Kidney (tissue), 14 donors: ENCODE measurements around the gene SPRY4. TPM values are rescaled to one million over a fixed set of nuclear protein-coding genes. Genes with fewer than 3 reads are reported as not detected.

Experiments
- DNase-seq, 5 donors: peaks; one replicate each; pipeline ENCODE4 v3.0.0-alpha.2; 2013 to 2020
- FAIRE-seq: peaks from 2 replicates; lab custom pipeline; 2012; peaks lifted over from hg19 to GRCh38; lab: Jason Lieb, UNC
- H3K27ac ChIP-seq, 2 donors: one replicate each; pipeline ENCODE4 v1.7.0; 2013; ENCODE audit warnings: low read depth in 2 of 2, low read length in 2 of 2, inconsistent platforms in 1 of 2
- H3K27me3 ChIP-seq: one replicate; pipeline ENCODE4 v1.7.1; 2013; ENCODE audit warnings: low read length, inconsistent platforms; ENCODE audit not compliant: control insufficient read depth, insufficient read depth
- H3K36me3 ChIP-seq, 3 donors: one replicate each; pipeline versions ENCODE4 v1.7.0 to v1.7.1; 2013; ENCODE audit warnings: low read length in 3 of 3, control low read depth in 1 of 3, inconsistent platforms in 1 of 3; ENCODE audit not compliant: insufficient read depth in 3 of 3, control insufficient read depth in 2 of 3
- H3K4me1 ChIP-seq, 3 donors: one replicate each; pipeline versions ENCODE4 v1.7.0 to v1.7.1; 2013; ENCODE audit warnings: low read length in 3 of 3, inconsistent platforms in 1 of 3, low read depth in 1 of 3; ENCODE audit not compliant: control insufficient read depth in 2 of 3, insufficient read depth in 2 of 3
- H3K4me3 ChIP-seq, 3 donors: one replicate each; pipeline versions ENCODE4 v1.7.0 to v1.8.1; 2013; ENCODE audit warnings: low read length in 3 of 3, control low read depth in 1 of 3, inconsistent platforms in 1 of 3
- H3K9ac ChIP-seq, 3 donors: one replicate each; pipeline versions ENCODE4 v1.7.0 to v1.7.1; 2013; ENCODE audit warnings: low read length in 3 of 3, control low read depth in 1 of 3, inconsistent platforms in 1 of 3
- H3K9me3 ChIP-seq, 3 donors: one replicate each; pipeline versions ENCODE4 v1.7.0 to v1.7.1; 2013; ENCODE audit warnings: low read length in 3 of 3, control low read depth in 1 of 3, inconsistent platforms in 1 of 3; ENCODE audit not compliant: control insufficient read depth in 2 of 3, insufficient read depth in 1 of 3
- intact Hi-C: fragments of 100-400 bp; cut with DNase I; formaldehyde crosslinking; loops from one replicate; pipeline ENCODE4 v1.11.1; 2022
- polyA plus RNA-seq: library from polyadenylated mRNA; stranded (reverse); fragments of 350-450 nt; fragmentation: Illumina TruSeq; extraction: RNeasy Lipid Tissue Mini Kit (QIAGEN cat#74804); gene quantifications from one replicate; pipeline ENCODE4 v1.2.3, GENCODE V29; 2014; ENCODE audit warnings: low read depth, low replicate concordance; ENCODE audit not compliant: insufficient read depth
- total RNA-seq: library from RNA; stranded (reverse); fragmentation: NEBNext Ultra II Directional; extraction: Animal tissue kit (Norgen Biotek cat#: 25700); gene quantifications from one replicate; pipeline ENCODE4 v1.2.1, GENCODE V29; 2021
- TF ChIP-seq, protein P1 (sequence below): IDR thresholded peaks from 3 replicates; pipeline ENCODE4 v1.5.1; 2012; ENCODE audit warnings: mild to moderate bottlenecking, moderate library complexity, borderline replicate concordance; ENCODE audit not compliant: insufficient read depth; ENCODE audit errors: extremely low read depth
- donor health status: control.
- donor health status: control.
- donor health status: control.
- donor health status: control.
- donor health status: control.
- donor health status: DM: yes; HTN: yes; CAD: no.
- donor health status: Normal renal cell carcinoma (clear cell type).

The SPRY4 gene
- total and polyA plus RNA-seq, 2 donors from 2014 or later: 6.0 to 16.6 TPM

DNA sequence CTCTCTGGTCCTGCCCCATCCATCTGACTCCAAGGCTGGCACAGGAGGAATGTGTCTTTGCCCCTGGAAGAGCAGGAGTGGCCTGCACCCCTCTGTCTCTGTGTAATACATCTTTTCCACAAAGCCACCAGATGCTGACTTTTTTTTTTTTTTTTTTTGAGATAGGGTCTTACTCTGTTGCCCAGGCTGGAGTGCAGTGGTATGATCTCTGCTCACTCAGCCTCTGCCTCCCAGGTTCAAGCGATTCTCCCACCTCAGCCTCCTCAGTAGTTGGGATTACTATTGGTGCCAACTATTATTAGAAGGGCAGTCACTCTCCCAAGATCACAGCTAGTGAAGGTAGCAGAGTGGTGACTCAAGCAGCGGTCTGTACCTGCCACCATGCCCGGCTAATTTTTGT, 19.6 kb downstream of the SPRY4 start:
- no peaks in the 10 kb centered on the region for H3K36me3 ChIP-seq
- no peak for FAIRE-seq
- TF ChIP-seq, protein P1, sequence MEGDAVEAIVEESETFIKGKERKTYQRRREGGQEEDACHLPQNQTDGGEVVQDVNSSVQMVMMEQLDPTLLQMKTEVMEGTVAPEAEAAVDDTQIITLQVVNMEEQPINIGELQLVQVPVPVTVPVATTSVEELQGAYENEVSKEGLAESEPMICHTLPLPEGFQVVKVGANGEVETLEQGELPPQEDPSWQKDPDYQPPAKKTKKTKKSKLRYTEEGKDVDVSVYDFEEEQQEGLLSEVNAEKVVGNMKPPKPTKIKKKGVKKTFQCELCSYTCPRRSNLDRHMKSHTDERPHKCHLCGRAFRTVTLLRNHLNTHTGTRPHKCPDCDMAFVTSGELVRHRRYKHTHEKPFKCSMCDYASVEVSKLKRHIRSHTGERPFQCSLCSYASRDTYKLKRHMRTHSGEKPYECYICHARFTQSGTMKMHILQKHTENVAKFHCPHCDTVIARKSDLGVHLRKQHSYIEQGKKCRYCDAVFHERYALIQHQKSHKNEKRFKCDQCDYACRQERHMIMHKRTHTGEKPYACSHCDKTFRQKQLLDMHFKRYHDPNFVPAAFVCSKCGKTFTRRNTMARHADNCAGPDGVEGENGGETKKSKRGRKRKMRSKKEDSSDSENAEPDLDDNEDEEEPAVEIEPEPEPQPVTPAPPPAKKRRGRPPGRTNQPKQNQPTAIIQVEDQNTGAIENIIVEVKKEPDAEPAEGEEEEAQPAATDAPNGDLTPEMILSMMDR: no peak

DNA sequence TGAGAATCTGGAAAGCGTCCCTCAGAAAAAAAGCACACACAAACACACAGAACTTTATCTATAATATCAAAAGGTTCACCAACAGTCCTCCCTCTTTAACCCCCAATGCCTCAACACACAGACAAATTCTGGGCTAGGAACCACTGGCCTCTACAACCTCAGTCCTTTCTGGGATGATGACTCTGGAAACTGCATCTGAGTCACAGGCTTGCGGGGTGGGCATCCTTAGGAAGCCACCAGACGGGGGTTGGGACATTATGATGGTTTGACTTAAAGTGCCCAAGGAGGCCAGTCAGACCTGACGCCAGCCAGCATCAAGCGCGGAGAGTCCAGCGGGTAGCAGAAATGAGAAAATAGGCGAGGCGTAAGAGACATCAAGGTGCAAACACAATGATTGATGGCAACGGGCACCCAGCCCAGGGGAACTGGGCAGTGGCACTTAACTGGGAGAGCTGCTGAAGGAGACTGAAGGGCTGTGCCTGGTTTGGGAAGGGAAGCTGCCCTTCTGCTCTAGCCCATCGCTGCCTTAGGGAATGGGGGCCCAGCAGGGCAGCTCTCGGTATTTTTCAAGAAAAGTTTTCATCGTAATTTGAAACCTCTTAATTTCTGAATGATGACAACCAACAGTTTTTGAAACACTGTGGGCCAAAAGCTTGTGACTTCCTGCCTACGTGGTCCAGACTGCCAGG, 20.7 kb downstream of the SPRY4 start:
- TF ChIP-seq, protein P1: no peak
- no peaks in the 10 kb centered on the region for H3K36me3 ChIP-seq

More for the DNA sequence above, 19.6 kb downstream of the SPRY4 start:
- H3K27me3 ChIP-seq: no peaks in the 10 kb centered on the region
- intact Hi-C loops: no loop called here
- no peaks in the 10 kb centered on the region for H3K4me1 ChIP-seq
- DNase-seq: no peak
- H3K4me3 ChIP-seq: no peak overlapping the region
- no peak overlapping the region for H3K9ac ChIP-seq
- no peak overlapping the region for H3K27ac ChIP-seq
- no peaks in the 10 kb centered on the region for H3K9me3 ChIP-seq

DNA sequence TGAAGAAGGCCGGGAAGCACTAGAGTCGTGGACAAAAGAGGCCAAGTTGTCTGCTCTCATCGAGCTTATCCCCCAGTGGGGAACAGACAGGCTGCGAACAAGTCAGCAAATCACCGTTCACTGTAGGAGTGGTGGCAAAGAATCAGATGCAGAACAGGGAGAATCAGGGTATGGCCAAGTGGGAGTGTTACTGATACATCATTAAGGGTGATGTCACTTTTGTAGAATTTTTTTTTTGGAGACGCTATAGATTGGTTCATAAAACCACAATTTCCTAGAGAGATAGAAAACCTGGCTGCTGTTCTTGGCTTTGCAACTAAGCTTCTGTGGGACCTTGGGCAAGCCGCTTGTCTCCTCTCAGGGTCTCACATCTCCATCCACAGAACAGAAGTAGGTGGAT, 21.3 kb downstream of the SPRY4 start:
- DNase-seq (no peak), FAIRE-seq (no peak)
- no peaks in the 10 kb centered on the region for H3K27me3 ChIP-seq
- no peaks in the 10 kb centered on the region for H3K9me3 ChIP-seq
- no peak overlapping the region for H3K9ac ChIP-seq
- no peaks in the 10 kb centered on the region for H3K36me3 ChIP-seq
- H3K27ac ChIP-seq: no peak overlapping the region
- H3K4me1 ChIP-seq: no peaks in the 10 kb centered on the region
- intact Hi-C loops: no loop called here
- TF ChIP-seq, protein P1: no peak
- no peak overlapping the region for H3K4me3 ChIP-seq

More for the DNA sequence above, 20.7 kb downstream of the SPRY4 start:
- intact Hi-C loops: no loop called here
- H3K4me3 ChIP-seq: no peak overlapping the region
- H3K9me3 ChIP-seq: no peaks in the 10 kb centered on the region
- H3K27ac ChIP-seq: no peak overlapping the region
- no peaks in the 10 kb centered on the region for H3K4me1 ChIP-seq
- no peaks in the 10 kb centered on the region for H3K27me3 ChIP-seq
- DNase-seq: no peak
- FAIRE-seq: no peak
- no peak overlapping the region for H3K9ac ChIP-seq
